Measurements from ENCODE around the gene RAB37. TPM values are rescaled to one million over a fixed set of nuclear protein-coding genes. Genes with fewer than 3 reads are reported as not detected.

The RAB37 gene
- total and polyA plus RNA-seq, 2 of the 8 experiments (the other 6 are each of a cell fraction or from before 2014, with no cell fraction given), result 5.5 to 6.1 TPM

DNA sequence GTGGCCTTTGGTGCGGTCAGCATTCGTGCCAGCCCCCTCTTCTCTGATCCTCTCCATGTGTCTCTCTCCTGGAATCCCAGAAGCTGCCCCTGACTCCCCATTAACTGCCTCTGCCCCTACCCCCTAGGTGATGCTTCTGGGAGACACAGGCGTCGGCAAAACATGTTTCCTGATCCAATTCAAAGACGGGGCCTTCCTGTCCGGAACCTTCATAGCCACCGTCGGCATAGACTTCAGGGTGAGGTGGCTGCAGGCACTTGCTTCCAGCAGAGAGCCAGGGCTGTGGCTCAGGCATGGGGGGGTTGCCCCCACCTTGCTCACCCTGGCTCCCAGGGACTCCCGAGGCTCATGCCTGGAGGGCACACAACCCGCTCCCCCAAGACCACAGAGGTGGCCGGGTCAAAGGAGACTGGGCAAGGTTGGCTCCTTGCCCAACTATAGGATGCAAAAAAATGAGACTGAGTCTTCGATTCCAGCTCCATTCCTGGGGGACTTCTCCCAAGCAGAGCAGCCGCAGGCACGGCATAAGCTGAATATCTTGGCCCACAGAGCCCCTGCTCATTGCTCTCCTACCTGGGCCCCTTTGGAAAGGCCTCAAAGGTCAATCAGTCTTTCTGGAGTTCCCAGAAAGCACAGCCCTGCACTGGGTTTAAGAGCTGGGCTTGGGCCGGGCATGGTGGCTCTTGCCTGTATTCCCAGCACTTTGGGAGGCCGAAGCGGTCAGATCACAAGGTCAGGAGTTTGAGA lies 3.8 kb downstream of the RAB37 start (continued):
- TF ChIP-seq KDM5A (IDR thresholded peaks at IDR 0.05; ENCODE audit: low read length), result no peak
- TF ChIP-seq POU5F1 (IDR thresholded peaks at IDR 0.05; ENCODE audit: low read depth, low read length), result no peak
- no peak for TF ChIP-seq BRCA1 (IDR thresholded peaks at IDR 0.05; ENCODE audit: low read depth, low read length)
- no peak for TF ChIP-seq SIX5 (IDR thresholded peaks at IDR 0.05; ENCODE audit: low read depth, low read length)

All from H1 (cell line).